Chondrocyte (in vitro differentiated cells): ENCODE data around the gene NR2F1-AS1. TPM values are rescaled to one million over a fixed set of nuclear protein-coding genes. Genes with fewer than 3 reads are reported as not detected.

Experiments used
- DNase-seq: peaks from one replicate; pipeline ENCODE4 v3.0.0; 2021; ENCODE audit warnings: mixed read lengths, low spot score
- H3K27ac Mint-ChIP-seq: one replicate; pipeline ENCODE4 v1.8.0; 2021; ENCODE audit warnings: mild to moderate bottlenecking, moderate library complexity, mixed read lengths; ENCODE audit not compliant: unreplicated experiment
- H3K27me3 Mint-ChIP-seq: 2 replicates; pipeline ENCODE4 v1.8.0; 2021; ENCODE audit warnings: low read depth, mixed read lengths
- H3K36me3 Mint-ChIP-seq: 2 replicates; pipeline ENCODE4 v1.8.0; 2021; ENCODE audit warnings: low read depth, mixed read lengths
- H3K4me1 Mint-ChIP-seq: 2 replicates; pipeline ENCODE4 v1.8.0; 2021; ENCODE audit warnings: low read depth, mild to moderate bottlenecking, mixed read lengths
- H3K4me3 Mint-ChIP-seq: one replicate; pipeline ENCODE4 v1.8.0; 2021; ENCODE audit warnings: mild to moderate bottlenecking, moderate library complexity, mixed read lengths; ENCODE audit not compliant: unreplicated experiment
- H3K9me3 Mint-ChIP-seq: 2 replicates; pipeline ENCODE4 v1.8.0; 2021; ENCODE audit warnings: low read depth, mixed read lengths
- total RNA-seq: library from RNA; stranded (reverse); gene quantifications from 3 replicates; pipeline ENCODE4 v1.2.1, GENCODE V29; 2021
- TF ChIP-seq, protein P1 (sequence below): fragments of 200-600 bp; sonication (generic); IDR thresholded peaks from 2 replicates; pipeline ENCODE4 v1.5.0; 2021; ENCODE audit warnings: antibody characterized with exemption, mild to moderate bottlenecking, moderate library complexity

NR2F1-AS1 gene
- total RNA-seq, 1 donor from 2014 or later: 16.2 TPM

DNA sequence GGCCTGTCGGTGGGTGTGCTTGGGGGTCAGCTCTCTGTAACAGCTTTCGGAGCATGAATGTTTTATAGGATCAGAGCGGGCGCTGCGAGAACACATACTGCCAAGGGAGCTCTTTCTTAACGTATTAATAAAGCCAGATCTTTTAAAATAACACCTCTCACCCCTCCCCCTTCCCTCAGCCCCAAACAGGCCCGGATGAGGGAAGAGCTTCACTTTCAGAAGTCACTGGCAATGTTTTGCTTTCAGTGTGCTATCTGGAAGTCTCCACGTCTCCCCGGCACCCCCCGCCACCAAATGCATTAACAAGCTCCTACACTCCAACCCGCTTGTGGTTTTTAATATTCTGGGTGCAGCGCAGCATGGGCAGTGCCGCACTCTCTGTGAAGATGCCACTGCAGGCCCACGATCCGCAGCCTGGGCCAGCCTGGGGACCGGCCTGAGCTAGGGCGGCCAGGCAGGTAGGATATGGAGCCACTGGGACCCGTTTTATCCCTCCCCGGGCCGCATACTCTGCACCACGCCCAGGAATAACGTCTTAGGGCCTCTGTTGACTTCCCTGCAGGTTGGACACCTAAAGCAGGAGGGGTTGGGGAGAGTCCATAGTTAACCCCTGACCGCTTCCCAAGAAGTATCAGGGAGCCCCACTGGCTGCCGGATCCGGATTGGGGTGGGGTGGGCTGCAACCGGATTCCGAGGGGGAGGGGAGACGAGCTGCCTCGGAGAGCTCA, 14.6 kb upstream of the NR2F1-AS1 start:
- H3K27me3 Mint-ChIP-seq: no peaks in the 10 kb centered on the region
- peak overlapping the region; percentile 22 for H3K4me3 Mint-ChIP-seq
- peaks cover 10% of the 10 kb centered on the region for H3K36me3 Mint-ChIP-seq
- H3K4me1 Mint-ChIP-seq: peaks cover 48% of the 10 kb centered on the region
- peaks cover 2% of the 10 kb centered on the region for H3K9me3 Mint-ChIP-seq
- H3K27ac Mint-ChIP-seq: peak overlapping the region; percentile 87
- TF ChIP-seq, protein P1, sequence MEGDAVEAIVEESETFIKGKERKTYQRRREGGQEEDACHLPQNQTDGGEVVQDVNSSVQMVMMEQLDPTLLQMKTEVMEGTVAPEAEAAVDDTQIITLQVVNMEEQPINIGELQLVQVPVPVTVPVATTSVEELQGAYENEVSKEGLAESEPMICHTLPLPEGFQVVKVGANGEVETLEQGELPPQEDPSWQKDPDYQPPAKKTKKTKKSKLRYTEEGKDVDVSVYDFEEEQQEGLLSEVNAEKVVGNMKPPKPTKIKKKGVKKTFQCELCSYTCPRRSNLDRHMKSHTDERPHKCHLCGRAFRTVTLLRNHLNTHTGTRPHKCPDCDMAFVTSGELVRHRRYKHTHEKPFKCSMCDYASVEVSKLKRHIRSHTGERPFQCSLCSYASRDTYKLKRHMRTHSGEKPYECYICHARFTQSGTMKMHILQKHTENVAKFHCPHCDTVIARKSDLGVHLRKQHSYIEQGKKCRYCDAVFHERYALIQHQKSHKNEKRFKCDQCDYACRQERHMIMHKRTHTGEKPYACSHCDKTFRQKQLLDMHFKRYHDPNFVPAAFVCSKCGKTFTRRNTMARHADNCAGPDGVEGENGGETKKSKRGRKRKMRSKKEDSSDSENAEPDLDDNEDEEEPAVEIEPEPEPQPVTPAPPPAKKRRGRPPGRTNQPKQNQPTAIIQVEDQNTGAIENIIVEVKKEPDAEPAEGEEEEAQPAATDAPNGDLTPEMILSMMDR: no peak
- DNase-seq: no peak

DNA sequence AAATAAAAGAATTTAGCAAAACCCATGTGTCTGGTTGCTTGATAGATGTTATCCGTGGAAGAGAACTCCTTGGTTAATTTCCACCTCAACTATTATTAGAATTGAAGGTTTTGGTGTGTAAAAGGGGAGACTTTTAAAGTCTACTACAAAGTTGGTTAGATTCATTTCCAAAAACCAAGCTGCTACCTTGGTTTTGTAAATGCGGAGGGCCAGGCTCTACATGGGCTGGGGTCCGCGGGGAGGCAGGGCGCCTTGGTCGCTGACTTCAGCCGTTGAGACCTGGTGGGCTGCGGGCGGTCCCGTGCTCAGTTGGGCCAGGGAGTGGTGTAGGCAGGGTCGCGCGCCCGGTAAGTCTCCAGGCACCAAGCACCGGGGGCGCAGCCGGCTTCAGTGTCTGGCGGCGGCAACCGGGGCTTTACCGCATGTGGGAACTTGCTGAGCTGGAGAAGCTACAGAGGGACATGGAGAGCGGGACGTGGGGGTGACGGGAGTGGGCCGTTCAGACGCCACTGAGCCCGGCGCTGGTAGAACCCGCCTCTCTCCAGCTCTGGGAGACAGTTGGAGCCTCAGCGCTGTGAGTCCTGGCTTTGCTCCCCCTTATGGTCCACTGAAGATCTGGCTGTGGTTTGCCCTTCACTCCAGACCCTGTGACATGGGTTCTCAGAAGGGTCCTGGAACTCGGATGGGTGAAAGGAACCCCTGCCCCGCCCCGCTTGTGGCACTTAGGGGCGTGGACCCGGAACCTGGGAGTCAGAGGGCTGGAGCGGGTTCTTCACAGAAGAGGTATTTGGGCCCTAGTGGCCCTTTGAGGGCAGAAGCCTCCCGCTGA, 13.8 kb upstream of the NR2F1-AS1 start:
- TF ChIP-seq, protein P1: peak; percentile 45
- no peak for DNase-seq
- H3K4me3 Mint-ChIP-seq: peak overlapping the region; percentile 22
- H3K4me1 Mint-ChIP-seq: peaks cover 56% of the 10 kb centered on the region
- H3K36me3 Mint-ChIP-seq: peaks cover 10% of the 10 kb centered on the region
- H3K27ac Mint-ChIP-seq: peak overlapping the region; percentile 87
- H3K27me3 Mint-ChIP-seq: no peaks in the 10 kb centered on the region
- H3K9me3 Mint-ChIP-seq: peaks cover 2% of the 10 kb centered on the region

GRCh38 chr5:93593476-93594131, 12.6 kb upstream of the NR2F1-AS1 start:
- Mint-ChIP-seq H3K4me3 (peak overlapping the region; percentile 56), H3K27me3 (no peaks in the 10 kb centered on the region), H3K4me1 (peaks cover 68% of the 10 kb centered on the region), H3K36me3 (peaks cover 13% of the 10 kb centered on the region), H3K27ac (peak overlapping the region; percentile 88), H3K9me3 (peaks cover 2% of the 10 kb centered on the region)
- TF ChIP-seq, protein P1: peak; percentile 31
- no peak for DNase-seq

- Mint-ChIP-seq H3K4me3 (no peak overlapping the region), H3K4me1 (peaks cover 72% of the 10 kb centered on the region), H3K9me3 (peaks cover 2% of the 10 kb centered on the region), H3K27ac (peak overlapping the region; percentile 29), H3K36me3 (peaks cover 16% of the 10 kb centered on the region), H3K27me3 (no peaks in the 10 kb centered on the region)
- DNase-seq: no peak
- TF ChIP-seq, protein P1: no peak
Measured at GRCh38 chr5:93592883-93593282, 11.9 kb upstream of the NR2F1-AS1 start.

- H3K27me3 Mint-ChIP-seq: no peaks in the 10 kb centered on the region
- peak overlapping the region; percentile 54 for H3K27ac Mint-ChIP-seq
- TF ChIP-seq, protein P1: no peak
- H3K9me3 Mint-ChIP-seq: peaks cover 2% of the 10 kb centered on the region
- peaks cover 18% of the 10 kb centered on the region for H3K36me3 Mint-ChIP-seq
- no peak for DNase-seq
- H3K4me3 Mint-ChIP-seq: no peak overlapping the region
- peaks cover 84% of the 10 kb centered on the region for H3K4me1 Mint-ChIP-seq
Measured at GRCh38 chr5:93591323-93591945, 10.4 kb upstream of the NR2F1-AS1 start.
